Fibroblast of lung (primary cell): ENCODE data around the gene ISLR2. TPM values are rescaled to one million over a fixed set of nuclear protein-coding genes. Genes with fewer than 3 reads are reported as not detected.

Experiments used
- DNase-seq, 2 donors: peaks; one replicate each; pipeline versions ENCODE4 v3.0.0 to v3.0.0-alpha.2; 2010; ENCODE audit warnings: low read depth in 2 of 2
- H2AFZ ChIP-seq: 2 replicates; pipeline ENCODE4 v1.5.1; 2012; ENCODE audit warnings: low read length, control low read depth, inconsistent platforms
- H3K27ac ChIP-seq: 2 replicates; pipeline ENCODE4 v1.5.1; 2011; ENCODE audit warnings: low read length, control low read depth; ENCODE audit not compliant: insufficient read depth
- H3K27me3 ChIP-seq: 2 replicates; pipeline ENCODE4 v1.5.1; 2011; ENCODE audit warnings: mild to moderate bottlenecking, low read length; ENCODE audit not compliant: control insufficient read depth, insufficient read depth
- H3K36me3 ChIP-seq: 2 replicates; pipeline ENCODE4 v1.5.1; 2011; ENCODE audit warnings: low read length; ENCODE audit not compliant: control insufficient read depth, insufficient read depth
- H3K4me1 ChIP-seq: 2 replicates; pipeline ENCODE4 v1.5.1; 2011; ENCODE audit warnings: low read length; ENCODE audit not compliant: control insufficient read depth, insufficient read depth; ENCODE audit errors: extremely low read depth
- H3K4me2 ChIP-seq: 2 replicates; pipeline ENCODE4 v1.5.1; 2011; ENCODE audit warnings: low read length, control low read depth; ENCODE audit not compliant: insufficient read depth; ENCODE audit errors: extremely low read depth
- H3K4me3 ChIP-seq, 4 experiments: fragments of 200-600 bp in 1 of 4; sonication (generic) in 1 of 4; replicated peaks in 1 of 4; 2 replicates each; pipeline ENCODE4 v1.5.1; 2011 to 2016; ENCODE audit warnings: low read length in 4 of 4, low read depth in 3 of 4, mild to moderate bottlenecking in 3 of 4, control low read depth in 2 of 4, inconsistent platforms in 1 of 4, mixed read lengths in 1 of 4; ENCODE audit not compliant: insufficient read depth in 1 of 4; ENCODE audit errors: control extremely low read depth in 1 of 4
- H3K79me2 ChIP-seq: 2 replicates; pipeline ENCODE4 v1.5.1; 2012; ENCODE audit warnings: mild to moderate bottlenecking, low read length, inconsistent platforms; ENCODE audit not compliant: control insufficient read depth, insufficient read depth
- H3K9ac ChIP-seq: 2 replicates; pipeline ENCODE4 v1.5.1; 2011; ENCODE audit warnings: mild to moderate bottlenecking, low read length, control low read depth; ENCODE audit not compliant: insufficient read depth
- H3K9me3 ChIP-seq: 2 replicates; pipeline ENCODE4 v1.5.1; 2012; ENCODE audit warnings: low read depth, low read length; ENCODE audit not compliant: control insufficient read depth, insufficient read depth
- H4K20me1 ChIP-seq: 2 replicates; pipeline ENCODE4 v1.5.1; 2011; ENCODE audit warnings: low read length; ENCODE audit not compliant: control insufficient read depth, insufficient read depth; ENCODE audit errors: extremely low read depth
- EZH2 ChIP-seq: IDR thresholded peaks from 2 replicates; pipeline ENCODE4 v1.5.1; 2012; ENCODE audit warnings: low read length, control low read depth, mild to moderate bottlenecking; ENCODE audit errors: missing control alignments
- polyA plus RNA-seq, 2 donors: library from polyadenylated mRNA; depleted of rRNA in 1 of 2; stranded (reverse) in 1 of 2; unstranded in 1 of 2; fragments of >200 nt; gene quantifications; 2 replicates each; pipeline ENCODE4 v1.2.1, GENCODE V29; 2011 to 2012; ENCODE audit warnings: missing spikeins in 1 of 2
- total RNA-seq: library from RNA; depleted of rRNA; stranded (reverse); fragments of >200 nt; gene quantifications from 2 replicates; pipeline ENCODE4 v1.2.1, GENCODE V29; 2014
- TF ChIP-seq, protein P1 (sequence below), 2 donors: IDR thresholded peaks in 1 of 2; conservative IDR thresholded peaks in 1 of 2; 1 replicate in 1 of 2; 2 replicates in 1 of 2; pipeline ENCODE4 v1.5.1; 2011 to 2012; ENCODE audit warnings: low read length in 2 of 2, control low read depth in 1 of 2, inconsistent platforms in 1 of 2, low read depth in 1 of 2, mild to moderate bottlenecking in 1 of 2

ISLR2 gene
- total and polyA plus RNA-seq, 2 donors (not counting 1 experiment from before 2014, with no cell fraction given), result not detected

- Histone ChIP-seq H3K9me3 (no peaks in the 10 kb centered on the region), H3K4me2 (no peak overlapping the region), H3K4me1 (no peaks in the 10 kb centered on the region), H3K9ac (no peak overlapping the region), H3K27ac (no peak overlapping the region), H4K20me1 (no peaks in the 10 kb centered on the region), H3K4me3 (no peak overlapping the region), H3K36me3 (no peaks in the 10 kb centered on the region), H3K79me2 (no peaks in the 10 kb centered on the region), H2AFZ (no peak overlapping the region), H3K27me3 (peaks cover 51% of the 10 kb centered on the region)
- DNase-seq, result no peak
- TF ChIP-seq, protein P1, sequence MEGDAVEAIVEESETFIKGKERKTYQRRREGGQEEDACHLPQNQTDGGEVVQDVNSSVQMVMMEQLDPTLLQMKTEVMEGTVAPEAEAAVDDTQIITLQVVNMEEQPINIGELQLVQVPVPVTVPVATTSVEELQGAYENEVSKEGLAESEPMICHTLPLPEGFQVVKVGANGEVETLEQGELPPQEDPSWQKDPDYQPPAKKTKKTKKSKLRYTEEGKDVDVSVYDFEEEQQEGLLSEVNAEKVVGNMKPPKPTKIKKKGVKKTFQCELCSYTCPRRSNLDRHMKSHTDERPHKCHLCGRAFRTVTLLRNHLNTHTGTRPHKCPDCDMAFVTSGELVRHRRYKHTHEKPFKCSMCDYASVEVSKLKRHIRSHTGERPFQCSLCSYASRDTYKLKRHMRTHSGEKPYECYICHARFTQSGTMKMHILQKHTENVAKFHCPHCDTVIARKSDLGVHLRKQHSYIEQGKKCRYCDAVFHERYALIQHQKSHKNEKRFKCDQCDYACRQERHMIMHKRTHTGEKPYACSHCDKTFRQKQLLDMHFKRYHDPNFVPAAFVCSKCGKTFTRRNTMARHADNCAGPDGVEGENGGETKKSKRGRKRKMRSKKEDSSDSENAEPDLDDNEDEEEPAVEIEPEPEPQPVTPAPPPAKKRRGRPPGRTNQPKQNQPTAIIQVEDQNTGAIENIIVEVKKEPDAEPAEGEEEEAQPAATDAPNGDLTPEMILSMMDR (conservative IDR thresholded peaks at IDR 0.05 in 1 of 2, IDR thresholded peaks at IDR 0.05 in 1 of 2; ENCODE audit: low read depth in 1 of 2, low read length in 2 of 2), result no peak
- TF ChIP-seq EZH2, result peak; percentile 21
Measured at GRCh38 chr15:74137537-74137894, 7.1 kb downstream of the ISLR2 start.

DNA sequence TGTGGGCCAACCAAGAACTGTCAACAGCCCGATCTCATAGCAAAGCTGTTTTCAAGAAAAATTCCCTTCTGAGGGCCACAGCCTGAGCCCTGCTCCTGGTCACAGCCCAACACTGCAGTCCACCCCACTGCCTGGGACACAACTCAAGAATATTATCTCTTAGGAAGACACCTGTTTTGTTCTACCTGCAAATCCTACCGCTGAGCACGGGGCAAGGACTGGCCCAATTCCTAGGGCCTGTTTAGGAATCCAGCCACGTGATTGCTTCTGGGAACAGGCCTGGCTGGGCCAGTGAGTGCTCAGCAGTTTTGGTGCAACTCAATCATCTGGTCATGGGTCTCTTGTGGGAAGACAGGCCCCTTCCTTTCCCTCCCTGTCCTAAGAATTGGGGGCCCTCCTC lies 8.3 kb downstream of the ISLR2 start:
- no peak overlapping the region for H3K9ac ChIP-seq
- H3K4me2 ChIP-seq, result no peak overlapping the region
- H3K27me3 ChIP-seq, result peaks cover 40% of the 10 kb centered on the region
- no peaks in the 10 kb centered on the region for H3K79me2 ChIP-seq
- H3K4me1 ChIP-seq, result no peaks in the 10 kb centered on the region
- TF ChIP-seq, protein P1 (conservative IDR thresholded peaks at IDR 0.05 in 1 of 2, IDR thresholded peaks at IDR 0.05 in 1 of 2; ENCODE audit: low read depth in 1 of 2, low read length in 2 of 2), result no peak
- no peak for TF ChIP-seq EZH2
- no peaks in the 10 kb centered on the region for H3K9me3 ChIP-seq
- no peak for DNase-seq
- no peaks in the 10 kb centered on the region for H4K20me1 ChIP-seq
- no peak overlapping the region for H2AFZ ChIP-seq
- no peak overlapping the region for H3K27ac ChIP-seq
- H3K36me3 ChIP-seq, result no peaks in the 10 kb centered on the region
- no peak overlapping the region for H3K4me3 ChIP-seq

DNA sequence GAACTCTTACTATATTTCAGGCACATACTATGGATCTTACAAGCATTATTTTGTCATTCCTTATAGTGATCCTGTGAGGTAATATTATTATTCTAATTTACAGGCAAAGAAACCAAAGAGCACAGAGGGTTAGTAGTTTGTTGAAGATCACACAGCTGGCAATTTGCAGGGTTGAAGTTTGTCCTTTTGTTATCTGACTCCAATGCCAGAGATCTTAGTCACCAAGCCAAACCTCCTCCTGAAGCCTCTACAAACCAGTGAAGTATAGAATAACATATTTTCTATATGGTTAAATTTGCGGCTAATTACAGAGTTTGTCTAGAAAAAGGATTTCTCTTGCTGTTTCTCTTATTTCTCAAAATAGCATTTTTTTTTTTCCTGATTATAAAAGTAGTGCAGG lies 11.2 kb downstream of the ISLR2 start:
- no peak overlapping the region for H3K4me3 ChIP-seq
- peak in 1 of 2 donors; percentile 19 for DNase-seq
- H3K27me3 ChIP-seq, result peaks cover 27% of the 10 kb centered on the region
- no peaks in the 10 kb centered on the region for H3K9me3 ChIP-seq
- TF ChIP-seq, protein P1 (conservative IDR thresholded peaks at IDR 0.05 in 1 of 2, IDR thresholded peaks at IDR 0.05 in 1 of 2; ENCODE audit: low read depth in 1 of 2, low read length in 2 of 2), result no peak
- TF ChIP-seq EZH2, result no peak
- H3K27ac ChIP-seq, result no peak overlapping the region
- H3K4me2 ChIP-seq, result no peak overlapping the region
- no peaks in the 10 kb centered on the region for H4K20me1 ChIP-seq
- H3K36me3 ChIP-seq, result no peaks in the 10 kb centered on the region
- no peak overlapping the region for H3K9ac ChIP-seq
- no peak overlapping the region for H2AFZ ChIP-seq
- no peaks in the 10 kb centered on the region for H3K79me2 ChIP-seq
- H3K4me1 ChIP-seq, result no peaks in the 10 kb centered on the region
